Prostate gland (tissue), 2 donors: Measurements from ENCODE around the gene ZC3H8. TPM values are rescaled to one million over a fixed set of nuclear protein-coding genes. Genes with fewer than 3 reads are reported as not detected.

Source experiments
- DNase-seq: peaks from one replicate; pipeline ENCODE4 v3.0.0-alpha.2; 2019; ENCODE audit warnings: low spot score
- H3K27ac ChIP-seq, 2 donors: fragments of 200-600 bp; sonication (generic); 2 replicates each; pipeline ENCODE4 v1.5.1; 2017 to 2019
- H3K27me3 ChIP-seq: fragments of 200-600 bp; sonication (generic); replicated peaks from 2 replicates; pipeline ENCODE4 v1.5.1; 2019; ENCODE audit not compliant: insufficient read depth
- H3K36me3 ChIP-seq, 2 donors: fragments of 200-600 bp; sonication (generic); 1 replicate in 1 of 2; 2 replicates in 1 of 2; pipeline versions ENCODE4 v1.5.1 to v1.8.1; 2017 to 2019
- H3K4me1 ChIP-seq: fragments of 200-600 bp; sonication (generic); replicated peaks from 2 replicates; pipeline ENCODE4 v1.5.1; 2019
- H3K4me3 ChIP-seq, 2 donors: fragments of 200-600 bp; sonication (generic); 2 replicates each; pipeline ENCODE4 v1.5.1; 2017 to 2019
- H3K9me3 ChIP-seq: fragments of 200-600 bp; sonication (generic); 2 replicates; pipeline ENCODE4 v1.5.1; 2017
- POLR2A ChIP-seq: fragments of 450-650 bp; IDR thresholded peaks from one replicate; pipeline ENCODE4 v1.6.1; 2016; ENCODE audit warnings: antibody characterized with exemption, mild to moderate bottlenecking
- POLR2AphosphoS5 ChIP-seq: sonication (generic); formaldehyde crosslinking; IDR thresholded peaks from one replicate; pipeline ENCODE4 v1.6.1; 2017; ENCODE audit warnings: antibody characterized with exemption
- WGBS: methylation state at CpG from one replicate; pipeline ENCODE4 v1.1.5; 2018; 5-methylcytosine and 5-hydroxymethylcytosine counted together
- intact Hi-C: fragments of 100-400 bp; cut with DNase I; formaldehyde crosslinking; loops from one replicate; pipeline ENCODE4 v1.14.2; 2022
- total RNA-seq, 2 donors: library from RNA; depleted of rRNA; stranded (reverse); fragments of >200 nt; gene quantifications; one replicate each; pipeline ENCODE4 v1.1.0, GENCODE V29; 2016
- TF ChIP-seq, protein P1 (sequence below), 4 experiments: fragments of 200-600 bp in 2 of 4; fragments of 450-650 bp in 2 of 4; sonication (generic) in 2 of 4; IDR thresholded peaks; 1 replicate in 3 of 4; 2 replicates in 1 of 4; pipeline ENCODE4 v1.5.1; 2016 to 2019; ENCODE audit warnings: antibody characterized with exemption in 4 of 4, mild to moderate bottlenecking in 2 of 4, moderate library complexity in 2 of 4

ZC3H8 gene
- total RNA-seq, 2 donors from 2014 or later = 3.3 to 4.9 TPM

DNA sequence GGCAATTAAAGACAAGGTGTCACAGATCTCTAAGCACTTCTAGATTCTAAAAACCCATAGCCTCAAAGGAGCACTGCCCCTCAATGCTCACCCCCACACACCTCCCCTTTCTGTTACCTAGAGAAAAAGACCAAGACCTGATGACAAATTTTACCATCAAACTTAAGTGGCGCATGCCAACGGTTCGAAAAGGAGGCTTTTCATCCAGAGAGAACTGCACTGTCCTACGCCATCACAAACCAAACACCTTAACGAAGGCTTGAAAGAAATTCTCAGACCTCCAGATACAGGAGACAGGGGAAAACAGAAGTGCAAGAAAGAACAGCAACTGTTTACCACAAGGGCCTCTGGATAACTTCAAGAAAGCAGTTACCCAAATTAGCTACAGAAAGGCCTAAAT, 18.5 kb upstream of the ZC3H8 start:
- intact Hi-C loops = loop anchor here (5.0 to 10.0 kb wide), 2 partner anchors 309 to 379 kb away; partner anchors contain the start of genes CHCHD5 and MERTK

DNA sequence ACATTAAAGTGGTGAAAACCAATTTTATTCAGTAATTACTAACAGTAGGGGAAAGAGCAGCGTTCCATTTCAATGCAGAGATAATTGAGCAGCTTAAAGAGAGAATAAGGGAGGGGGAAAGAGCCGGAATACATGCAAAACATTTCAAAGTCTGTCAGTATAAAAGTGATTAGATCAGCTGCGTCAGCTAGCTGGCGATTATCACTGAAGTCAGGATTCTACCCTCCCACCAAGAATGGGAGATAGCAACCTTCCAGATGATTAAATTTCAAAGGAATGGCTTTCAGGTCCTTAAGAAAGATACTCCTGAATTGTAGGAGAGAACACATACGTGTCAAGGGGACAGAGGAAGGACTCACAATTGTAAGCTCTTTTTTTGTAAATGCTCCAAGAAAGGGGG, 17.8 kb upstream of the ZC3H8 start:
- Histone ChIP-seq H3K4me3 (no peak overlapping the region), H3K36me3 (no peaks in the 10 kb centered on the region), H3K9me3 (no peaks in the 10 kb centered on the region), H3K4me1 (no peaks in the 10 kb centered on the region), H3K27ac (no peak overlapping the region), H3K27me3 (no peaks in the 10 kb centered on the region)
- intact Hi-C loops = loop anchor here (5.0 to 10.0 kb wide), 2 partner anchors 310 to 378 kb away; partner anchors contain the start of genes CHCHD5 and MERTK
- TF ChIP-seq POLR2AphosphoS5 (no peak), POLR2A (no peak)
- TF ChIP-seq, protein P1, sequence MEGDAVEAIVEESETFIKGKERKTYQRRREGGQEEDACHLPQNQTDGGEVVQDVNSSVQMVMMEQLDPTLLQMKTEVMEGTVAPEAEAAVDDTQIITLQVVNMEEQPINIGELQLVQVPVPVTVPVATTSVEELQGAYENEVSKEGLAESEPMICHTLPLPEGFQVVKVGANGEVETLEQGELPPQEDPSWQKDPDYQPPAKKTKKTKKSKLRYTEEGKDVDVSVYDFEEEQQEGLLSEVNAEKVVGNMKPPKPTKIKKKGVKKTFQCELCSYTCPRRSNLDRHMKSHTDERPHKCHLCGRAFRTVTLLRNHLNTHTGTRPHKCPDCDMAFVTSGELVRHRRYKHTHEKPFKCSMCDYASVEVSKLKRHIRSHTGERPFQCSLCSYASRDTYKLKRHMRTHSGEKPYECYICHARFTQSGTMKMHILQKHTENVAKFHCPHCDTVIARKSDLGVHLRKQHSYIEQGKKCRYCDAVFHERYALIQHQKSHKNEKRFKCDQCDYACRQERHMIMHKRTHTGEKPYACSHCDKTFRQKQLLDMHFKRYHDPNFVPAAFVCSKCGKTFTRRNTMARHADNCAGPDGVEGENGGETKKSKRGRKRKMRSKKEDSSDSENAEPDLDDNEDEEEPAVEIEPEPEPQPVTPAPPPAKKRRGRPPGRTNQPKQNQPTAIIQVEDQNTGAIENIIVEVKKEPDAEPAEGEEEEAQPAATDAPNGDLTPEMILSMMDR (IDR thresholded peaks at IDR 0.05) = no peak
- 65% methylated on average over 5 of the region's 5 CpGs for WGBS
- DNase-seq = no peak

More for the DNA sequence above, 18.5 kb upstream of the ZC3H8 start:
- H3K9me3 ChIP-seq = no peaks in the 10 kb centered on the region
- H3K4me1 ChIP-seq = no peaks in the 10 kb centered on the region
- H3K27me3 ChIP-seq = no peaks in the 10 kb centered on the region
- no peak overlapping the region for H3K27ac ChIP-seq
- TF ChIP-seq, protein P1 (IDR thresholded peaks at IDR 0.05) = no peak
- TF ChIP-seq POLR2A (no peak), POLR2AphosphoS5 (no peak)
- no peaks in the 10 kb centered on the region for H3K36me3 ChIP-seq
- 90% methylated on average over 5 of the region's 5 CpGs for WGBS
- no peak for DNase-seq
- no peak overlapping the region for H3K4me3 ChIP-seq

DNA sequence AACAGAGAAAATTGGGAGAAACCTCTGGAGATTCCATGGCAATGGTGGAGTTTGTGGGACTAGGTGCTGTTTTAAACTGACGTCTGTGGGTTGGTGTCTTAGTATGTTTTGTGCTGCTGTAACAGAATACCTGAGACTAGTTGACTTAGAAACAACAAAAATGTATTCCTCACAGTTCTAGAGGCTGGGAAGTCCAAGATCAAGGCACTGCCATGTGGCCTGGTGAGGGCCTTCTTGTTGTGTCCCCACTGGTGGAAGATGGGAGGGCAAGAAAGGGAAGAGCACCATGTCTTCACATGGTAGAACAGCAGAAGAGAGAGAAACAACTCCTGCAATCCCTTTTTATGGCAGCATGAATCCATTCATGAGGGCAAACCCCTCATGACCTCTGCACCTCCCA, 13.7 kb upstream of the ZC3H8 start:
- no peak overlapping the region for H3K27ac ChIP-seq
- no peaks in the 10 kb centered on the region for H3K27me3 ChIP-seq
- no peaks in the 10 kb centered on the region for H3K36me3 ChIP-seq
- no peak for DNase-seq
- no peaks in the 10 kb centered on the region for H3K9me3 ChIP-seq
- intact Hi-C loops = no loop called here
- H3K4me1 ChIP-seq = no peaks in the 10 kb centered on the region
- no peak overlapping the region for H3K4me3 ChIP-seq
- WGBS = 97% methylated on average over 1 of the region's 1 CpG
- TF ChIP-seq POLR2A (no peak), POLR2AphosphoS5 (no peak)
- TF ChIP-seq, protein P1 (IDR thresholded peaks at IDR 0.05) = no peak

DNA sequence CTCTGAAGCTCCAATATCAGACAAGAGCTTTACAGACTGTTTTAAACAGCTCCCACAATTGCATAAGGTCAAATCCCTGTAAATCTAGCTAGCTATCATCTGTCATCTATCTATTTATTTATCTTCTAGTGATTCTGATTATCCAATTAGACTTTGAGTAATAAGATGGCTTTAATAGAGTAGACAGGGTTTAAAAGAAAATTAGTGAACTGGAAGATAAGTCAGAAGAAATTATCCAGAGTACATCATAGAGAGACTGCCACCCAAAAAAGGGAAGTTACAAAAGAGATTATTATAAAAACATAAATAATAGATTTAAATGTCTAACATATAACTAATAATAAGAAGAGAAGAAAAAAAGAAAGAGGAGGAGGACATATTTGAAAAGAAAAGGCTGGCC, 8.0 kb upstream of the ZC3H8 start:
- H3K27me3 ChIP-seq = no peaks in the 10 kb centered on the region
- no peaks in the 10 kb centered on the region for H3K4me1 ChIP-seq
- intact Hi-C loops = no loop called here
- no peaks in the 10 kb centered on the region for H3K36me3 ChIP-seq
- TF ChIP-seq POLR2AphosphoS5 (no peak), POLR2A (no peak)
- TF ChIP-seq, protein P1 (IDR thresholded peaks at IDR 0.05) = no peak
- DNase-seq = no peak
- no peak overlapping the region for H3K4me3 ChIP-seq
- H3K9me3 ChIP-seq = no peaks in the 10 kb centered on the region
- no peak overlapping the region for H3K27ac ChIP-seq

DNA sequence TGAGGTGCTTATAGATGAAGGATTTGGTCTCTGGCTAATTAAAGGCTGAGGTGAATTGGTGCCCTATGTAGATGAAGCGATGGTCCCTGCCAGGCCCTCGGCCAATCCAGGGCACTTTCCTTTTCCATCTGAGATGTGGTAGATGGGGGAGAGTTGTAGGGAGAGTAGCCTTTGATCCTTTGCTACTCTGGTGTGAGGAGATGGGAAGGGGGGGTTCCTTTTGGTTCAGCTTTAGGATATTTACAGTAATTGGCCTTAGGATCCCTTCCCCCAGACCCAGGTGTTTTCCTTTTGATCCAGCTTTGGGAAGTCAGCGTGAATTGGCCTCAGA, 5.4 kb upstream of the ZC3H8 start:
- intact Hi-C loops = no loop called here
- Histone ChIP-seq H3K4me3 (no peak overlapping the region), H3K36me3 (no peaks in the 10 kb centered on the region), H3K4me1 (no peaks in the 10 kb centered on the region), H3K9me3 (no peaks in the 10 kb centered on the region), H3K27me3 (no peaks in the 10 kb centered on the region), H3K27ac (no peak overlapping the region)
- TF ChIP-seq, protein P1 (IDR thresholded peaks at IDR 0.05) = no peak
- TF ChIP-seq POLR2AphosphoS5 (no peak), POLR2A (no peak)
- no peak for DNase-seq
- WGBS = 95% methylated on average over 3 of the region's 3 CpGs
